ENCODE data around the gene STRBP. TPM values are rescaled to one million over a fixed set of nuclear protein-coding genes. Genes with fewer than 3 reads are reported as not detected.
"Not testable (repeated sequence)": the region's sequence is repeated elsewhere in the genome, so short reads cannot be mapped to it uniquely, and the experiment has no call there.

The STRBP gene
- total RNA-seq, 3 donors from 2014 or later = 39.8 to 45.0 (median 44.2) TPM

- no peaks in the 10 kb centered on the region for H3K9me3 ChIP-seq
- DNase-seq (no peak), ATAC-seq (no peak)
- H3K36me3 ChIP-seq (ENCODE audit: low read depth) = no peaks in the 10 kb centered on the region
- H3K4me1 ChIP-seq (ENCODE audit: low read depth) = peaks cover 15% of the 10 kb centered on the region
- no peak overlapping the region for H3K4me3 ChIP-seq
- no peak for TF ChIP-seq CTCF (IDR thresholded peaks at IDR 0.05)
- intact Hi-C loops (cut with DNase I, micrococcal nuclease) = no loop called here
Measured at GRCh38 chr9:123253204-123253603, 15.2 kb downstream of the STRBP start.

GRCh38 chr9:123251741-123252140, 16.6 kb downstream of the STRBP start:
- Histone ChIP-seq H3K4me3 (no peak overlapping the region), H3K4me1 (ENCODE audit: low read depth) (peaks cover 15% of the 10 kb centered on the region), H3K36me3 (ENCODE audit: low read depth) (no peaks in the 10 kb centered on the region), H3K9me3 (no peaks in the 10 kb centered on the region)
- DNase-seq (peak in 1 of 3 donors; percentile 56), ATAC-seq (peak; percentile 26)
- TF ChIP-seq CTCF (IDR thresholded peaks at IDR 0.05) = no peak
- intact Hi-C loops (cut with DNase I, micrococcal nuclease) = no loop called here

GRCh38 chr9:123251324-123251723, 17.1 kb downstream of the STRBP start:
- intact Hi-C loops (cut with DNase I, micrococcal nuclease) = no loop called here
- Histone ChIP-seq H3K4me3 (no peak overlapping the region), H3K9me3 (no peaks in the 10 kb centered on the region), H3K4me1 (ENCODE audit: low read depth) (peaks cover 19% of the 10 kb centered on the region), H3K36me3 (ENCODE audit: low read depth) (no peaks in the 10 kb centered on the region)
- no peak for DNase-seq
- TF ChIP-seq CTCF (IDR thresholded peaks at IDR 0.05) = no peak
- ATAC-seq = peak; percentile 83

- DNase-seq (no peak), ATAC-seq (no peak)
- H3K4me3 ChIP-seq = no peak overlapping the region
- no peaks in the 10 kb centered on the region for H3K36me3 ChIP-seq (ENCODE audit: low read depth)
- H3K4me1 ChIP-seq (ENCODE audit: low read depth) = peaks cover 20% of the 10 kb centered on the region
- intact Hi-C loops (cut with DNase I, micrococcal nuclease) = no loop called here
- no peak for TF ChIP-seq CTCF (IDR thresholded peaks at IDR 0.05)
- no peaks in the 10 kb centered on the region for H3K9me3 ChIP-seq
Measured at GRCh38 chr9:123250504-123250903, 17.9 kb downstream of the STRBP start.

- H3K4me3 ChIP-seq; DNase-seq; H3K9me3 ChIP-seq; H3K36me3 ChIP-seq (ENCODE audit: low read depth); ATAC-seq; intact Hi-C loops (cut with DNase I, micrococcal nuclease): not testable (repeated sequence)
- H3K4me1 ChIP-seq (ENCODE audit: low read depth) = peaks cover 20% of the 10 kb centered on the region
Measured at GRCh38 chr9:123249162-123249561, 19.2 kb downstream of the STRBP start.

GRCh38 chr9:123248630-123249029, 19.8 kb downstream of the STRBP start:
- intact Hi-C loops (cut with DNase I, micrococcal nuclease) = no loop called here
- peak; percentile 93 for ATAC-seq
- no peak overlapping the region for H3K4me3 ChIP-seq
- no peak for TF ChIP-seq CTCF (IDR thresholded peaks at IDR 0.05)
- H3K4me1 ChIP-seq (ENCODE audit: low read depth) = peaks cover 20% of the 10 kb centered on the region
- no peak for DNase-seq
- H3K9me3 ChIP-seq = no peaks in the 10 kb centered on the region
- no peaks in the 10 kb centered on the region for H3K36me3 ChIP-seq (ENCODE audit: low read depth)
